Natural killer cell (primary cell): ENCODE data around the gene THEM5. TPM values are rescaled to one million over a fixed set of nuclear protein-coding genes. Genes with fewer than 3 reads are reported as not detected.

Experiments used
- ATAC-seq, 3 donors: fragments of 150-1000 bp in 2 of 3; fragments of 200-7000 bp in 1 of 3; cut with Tn5 transposase; 1 replicate in 1 of 3; 2 replicates in 2 of 3; pipeline ENCODE4 v1.10.0; 2021; ENCODE audit warnings: mild to moderate bottlenecking in 2 of 3, moderate library complexity in 2 of 3
- DNase-seq, 2 donors: peaks; one replicate each; pipeline versions ENCODE4 v3.0.0 to v3.0.0-alpha.2; 2013 to 2021; ENCODE audit warnings: mixed read lengths in 1 of 2
- H3K27ac ChIP-seq: one replicate; pipeline ENCODE4 v1.5.1; 2013; ENCODE audit warnings: mild to moderate bottlenecking, low read length
- H3K27me3 ChIP-seq: one replicate; pipeline ENCODE4 v1.6.1; 2013; ENCODE audit warnings: low read length; ENCODE audit not compliant: control insufficient read depth, insufficient read depth
- H3K36me3 ChIP-seq: one replicate; pipeline ENCODE4 v1.6.1; 2013; ENCODE audit warnings: low read length; ENCODE audit not compliant: control insufficient read depth, insufficient read depth
- H3K4me1 ChIP-seq: one replicate; pipeline ENCODE4 v1.6.1; 2013; ENCODE audit warnings: low read length; ENCODE audit not compliant: control insufficient read depth, insufficient read depth
- H3K4me3 ChIP-seq: one replicate; pipeline ENCODE4 v1.5.1; 2013; ENCODE audit warnings: low read length
- H3K9me3 ChIP-seq: one replicate; pipeline ENCODE4 v1.6.1; 2013; ENCODE audit warnings: low read length; ENCODE audit not compliant: control insufficient read depth, insufficient read depth
- H3K27ac Mint-ChIP-seq, 2 donors: one replicate each; pipeline ENCODE4 v1.8.0; 2022; ENCODE audit warnings: mild to moderate bottlenecking in 2 of 2, mixed read lengths in 2 of 2, moderate library complexity in 1 of 2
- H3K27me3 Mint-ChIP-seq, 2 donors: one replicate each; pipeline ENCODE4 v1.8.0; 2022; ENCODE audit warnings: low read depth in 2 of 2, mixed read lengths in 2 of 2
- H3K36me3 Mint-ChIP-seq: one replicate; pipeline ENCODE4 v1.8.0; 2022; ENCODE audit warnings: mixed read lengths
- H3K4me1 Mint-ChIP-seq, 2 donors: one replicate each; pipeline ENCODE4 v1.8.0; 2022; ENCODE audit warnings: mixed read lengths in 2 of 2
- H3K4me3 Mint-ChIP-seq: one replicate; pipeline ENCODE4 v1.8.0; 2022; ENCODE audit warnings: mild to moderate bottlenecking, moderate library complexity, mixed read lengths
- H3K9me3 Mint-ChIP-seq, 2 donors: one replicate each; pipeline ENCODE4 v1.8.0; 2022; ENCODE audit warnings: mixed read lengths in 2 of 2
- WGBS: methylation state at CpG from one replicate; pipeline ENCODE4 v1.1.7; 2013; ENCODE audit warnings: missing lambda C conversion rate; ENCODE audit not compliant: insufficient coverage; 5-methylcytosine and 5-hydroxymethylcytosine counted together
- intact Hi-C: fragments of 100-400 bp; cut with micrococcal nuclease; formaldehyde crosslinking; loops from one replicate; pipeline ENCODE4 v1.14.2; 2022
- total RNA-seq, 4 donors: library from RNA; stranded (reverse); fragments of 120-200 nt in 1 of 4; gene quantifications; one replicate each; pipeline versions ENCODE4 v1.2.3 to v1.2.4, GENCODE V29; 2013 to 2022
- TF ChIP-seq, protein P1 (sequence below): fragments of 200-600 bp; IDR thresholded peaks from one replicate; pipeline ENCODE4 v1.8.0; 2022; ENCODE audit warnings: antibody characterized with exemption

THEM5 gene
- total RNA-seq, 3 donors from 2014 or later (not counting 1 experiment from before 2014, with no cell fraction given), result 0.52 TPM; not detected in 2

DNA sequence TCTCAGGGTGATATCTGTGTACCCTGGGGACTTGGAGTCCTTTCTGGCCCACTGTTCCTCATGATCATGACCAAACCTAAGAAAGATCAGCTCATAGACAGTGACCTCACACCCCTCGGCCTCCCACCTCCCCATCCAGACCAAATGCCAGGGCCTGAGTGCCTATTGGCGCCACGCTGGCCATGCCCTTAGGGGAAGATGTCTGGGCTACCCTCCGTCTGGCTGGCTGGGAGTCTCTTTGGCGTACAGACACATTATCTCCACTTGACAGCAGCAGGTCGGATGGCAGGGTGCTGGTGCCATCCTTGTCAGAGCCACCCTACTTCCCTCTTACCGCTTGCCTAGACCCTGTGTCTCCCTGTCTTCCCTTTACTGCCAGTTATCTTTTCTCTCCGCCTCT lies 30.3 kb downstream of the THEM5 start:
- Mint-ChIP-seq H3K27ac (no peak overlapping the region), H3K4me1 (peaks cover 16 to 31% of the 10 kb centered on the region in 2 donors), H3K9me3 (no peaks in the 10 kb centered on the region), H3K27me3 (peaks cover 0 to 3% of the 10 kb centered on the region in 2 donors), H3K36me3 (no peaks in the 10 kb centered on the region), H3K4me3 (no peak overlapping the region)
- H3K27ac ChIP-seq, result peak overlapping the region; percentile 16
- intact Hi-C loops, result no loop called here
- no peaks in the 10 kb centered on the region for H3K9me3 ChIP-seq
- H3K36me3 ChIP-seq, result no peaks in the 10 kb centered on the region
- 72% methylated on average over 8 of the region's 8 CpGs for WGBS
- ATAC-seq, result no peak
- DNase-seq, result no peak
- no peaks in the 10 kb centered on the region for H3K27me3 ChIP-seq
- H3K4me3 ChIP-seq, result peak overlapping the region; percentile 13
- TF ChIP-seq, protein P1, sequence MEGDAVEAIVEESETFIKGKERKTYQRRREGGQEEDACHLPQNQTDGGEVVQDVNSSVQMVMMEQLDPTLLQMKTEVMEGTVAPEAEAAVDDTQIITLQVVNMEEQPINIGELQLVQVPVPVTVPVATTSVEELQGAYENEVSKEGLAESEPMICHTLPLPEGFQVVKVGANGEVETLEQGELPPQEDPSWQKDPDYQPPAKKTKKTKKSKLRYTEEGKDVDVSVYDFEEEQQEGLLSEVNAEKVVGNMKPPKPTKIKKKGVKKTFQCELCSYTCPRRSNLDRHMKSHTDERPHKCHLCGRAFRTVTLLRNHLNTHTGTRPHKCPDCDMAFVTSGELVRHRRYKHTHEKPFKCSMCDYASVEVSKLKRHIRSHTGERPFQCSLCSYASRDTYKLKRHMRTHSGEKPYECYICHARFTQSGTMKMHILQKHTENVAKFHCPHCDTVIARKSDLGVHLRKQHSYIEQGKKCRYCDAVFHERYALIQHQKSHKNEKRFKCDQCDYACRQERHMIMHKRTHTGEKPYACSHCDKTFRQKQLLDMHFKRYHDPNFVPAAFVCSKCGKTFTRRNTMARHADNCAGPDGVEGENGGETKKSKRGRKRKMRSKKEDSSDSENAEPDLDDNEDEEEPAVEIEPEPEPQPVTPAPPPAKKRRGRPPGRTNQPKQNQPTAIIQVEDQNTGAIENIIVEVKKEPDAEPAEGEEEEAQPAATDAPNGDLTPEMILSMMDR, result no peak
- H3K4me1 ChIP-seq, result peaks cover 59% of the 10 kb centered on the region

- TF ChIP-seq, protein P1, result no peak
- H3K9me3 ChIP-seq, result no peaks in the 10 kb centered on the region
- H3K27ac ChIP-seq, result peak overlapping the region; percentile 11
- Mint-ChIP-seq H3K36me3 (no peaks in the 10 kb centered on the region), H3K9me3 (no peaks in the 10 kb centered on the region), H3K27me3 (peaks cover 0 to 3% of the 10 kb centered on the region in 2 donors), H3K27ac (no peak overlapping the region), H3K4me1 (peaks cover 16 to 27% of the 10 kb centered on the region in 2 donors), H3K4me3 (no peak overlapping the region)
- ATAC-seq (no peak), DNase-seq (peak in 1 of 2 donors; percentile 40)
- H3K4me1 ChIP-seq, result peaks cover 58% of the 10 kb centered on the region
- H3K4me3 ChIP-seq, result peak overlapping the region; percentile 13
- H3K27me3 ChIP-seq, result no peaks in the 10 kb centered on the region
- WGBS, result 60% methylated on average over 6 of the region's 7 CpGs
- intact Hi-C loops, result no loop called here
- no peaks in the 10 kb centered on the region for H3K36me3 ChIP-seq
These were observed 31.1 kb downstream of the THEM5 start for GRCh38 chr1:151822404-151822803.

DNA sequence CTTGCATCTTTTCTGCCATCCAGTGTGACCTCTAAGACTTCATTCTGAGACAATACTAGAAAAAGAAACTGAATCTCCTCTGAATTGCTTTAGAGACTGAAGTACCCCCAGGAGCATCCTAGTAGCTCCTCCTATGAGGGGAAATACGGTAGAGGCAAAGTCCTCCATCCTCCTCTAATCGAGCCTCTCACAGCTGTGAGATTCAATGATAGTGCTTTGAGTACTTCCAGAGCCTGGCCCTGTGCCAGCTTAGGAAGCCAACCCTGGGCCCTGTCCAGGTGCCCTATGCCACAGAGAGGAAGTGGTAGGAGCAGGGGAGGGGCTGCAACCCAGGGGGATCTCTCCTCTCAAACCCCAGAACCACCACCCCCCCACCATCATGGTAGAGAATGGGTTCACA lies 32.6 kb downstream of the THEM5 start:
- H3K27ac ChIP-seq, result no peak overlapping the region
- TF ChIP-seq, protein P1, result no peak
- ATAC-seq (no peak), DNase-seq (peak in 1 of 2 donors; percentile 50)
- peak overlapping the region; percentile 13 for H3K4me3 Mint-ChIP-seq
- H3K4me3 ChIP-seq, result no peak overlapping the region
- intact Hi-C loops, result no loop called here
- H3K9me3 ChIP-seq, result no peaks in the 10 kb centered on the region
- no peaks in the 10 kb centered on the region for H3K9me3 Mint-ChIP-seq
- no CpG with 5 or more reads among the region's 2 CpGs for WGBS
- H3K4me1 ChIP-seq, result peaks cover 64% of the 10 kb centered on the region
- peaks cover 0 to 6% of the 10 kb centered on the region in 2 donors for H3K27me3 Mint-ChIP-seq
- H3K4me1 Mint-ChIP-seq, result peaks cover 29 to 35% of the 10 kb centered on the region in 2 donors
- no peaks in the 10 kb centered on the region for H3K36me3 Mint-ChIP-seq
- no peak overlapping the region for H3K27ac Mint-ChIP-seq
- no peaks in the 10 kb centered on the region for H3K27me3 ChIP-seq
- no peaks in the 10 kb centered on the region for H3K36me3 ChIP-seq

DNA sequence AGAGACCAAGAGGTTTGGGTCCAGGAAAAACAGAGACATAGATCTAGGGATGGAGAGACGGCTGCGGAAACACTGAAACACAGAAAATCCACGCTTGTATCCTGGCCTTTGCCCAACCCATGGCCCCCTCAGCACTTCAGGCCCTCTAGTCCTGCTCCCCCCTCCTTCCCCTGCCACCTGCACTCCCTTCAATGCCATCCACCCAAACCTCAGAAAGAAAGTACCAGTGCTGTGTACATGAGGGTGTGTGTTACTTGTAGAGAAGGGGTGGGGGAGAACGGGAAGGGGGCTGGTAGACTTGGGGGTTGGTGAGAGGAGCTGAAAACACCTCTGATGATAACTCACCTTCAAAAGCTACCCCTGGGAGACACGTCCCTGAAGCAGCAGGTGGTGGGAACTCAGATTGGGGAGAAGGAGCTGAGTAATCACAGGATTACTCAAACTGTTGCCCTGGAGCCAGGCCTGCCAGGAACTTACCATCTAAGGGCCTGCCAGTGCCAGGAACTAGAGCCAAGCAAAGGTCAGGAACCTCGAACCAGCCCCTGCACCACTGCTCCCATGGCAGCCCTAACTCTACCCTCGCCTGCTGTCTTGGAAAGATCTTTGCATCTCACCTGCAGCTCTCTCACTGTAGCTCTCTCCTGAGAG lies 33.4 kb downstream of the THEM5 start:
- H3K27ac ChIP-seq, result no peak overlapping the region
- WGBS, result 70% methylated on average over 6 of the region's 7 CpGs
- peaks cover 68% of the 10 kb centered on the region for H3K4me1 ChIP-seq
- H3K27me3 ChIP-seq, result no peaks in the 10 kb centered on the region
- TF ChIP-seq, protein P1, result no peak
- peaks cover 37 to 43% of the 10 kb centered on the region in 2 donors for H3K4me1 Mint-ChIP-seq
- H3K36me3 ChIP-seq, result no peaks in the 10 kb centered on the region
- no peaks in the 10 kb centered on the region for H3K9me3 ChIP-seq
- H3K27ac Mint-ChIP-seq, result no peak overlapping the region
- no peaks in the 10 kb centered on the region for H3K9me3 Mint-ChIP-seq
- DNase-seq (no peak), ATAC-seq (no peak)
- H3K4me3 ChIP-seq, result no peak overlapping the region
- no peak overlapping the region for H3K4me3 Mint-ChIP-seq
- H3K36me3 Mint-ChIP-seq, result no peaks in the 10 kb centered on the region
- intact Hi-C loops, result no loop called here
- H3K27me3 Mint-ChIP-seq, result peaks cover 0 to 6% of the 10 kb centered on the region in 2 donors
